DND-41 (cell line): ENCODE measurements around the gene LHX3.

Experiments used
- ATAC-seq: fragments of 200-7000 bp; cut with Tn5 transposase; 3 replicates; pipeline ENCODE4 v1.9.1; 2021; ENCODE audit warnings: low read depth; ENCODE audit not compliant: insufficient read depth
- DNase-seq: peaks from one replicate; pipeline ENCODE4 v3.0.0-alpha.2; 2020
- H2AFZ ChIP-seq: 2 replicates; pipeline ENCODE4 v1.6.0; 2012; ENCODE audit warnings: low read depth, low read length
- H3K27ac ChIP-seq: 2 replicates; pipeline ENCODE4 v1.5.1; 2012; ENCODE audit warnings: low read length, inconsistent platforms
- H3K27me3 ChIP-seq: fragments of 200-600 bp; sonication (generic); 2 replicates; pipeline ENCODE4 v1.6.0; 2012; ENCODE audit warnings: low read length, mild to moderate bottlenecking, inconsistent platforms; ENCODE audit not compliant: insufficient read depth, poor library complexity
- H3K36me3 ChIP-seq: 2 replicates; pipeline ENCODE4 v1.5.1; 2012; ENCODE audit warnings: low read length, inconsistent platforms; ENCODE audit not compliant: insufficient read depth
- H3K4me1 ChIP-seq: 2 replicates; pipeline ENCODE4 v1.5.1; 2012; ENCODE audit warnings: mild to moderate bottlenecking, low read length; ENCODE audit not compliant: insufficient read depth
- H3K4me2 ChIP-seq: 2 replicates; pipeline ENCODE4 v1.6.0; 2012; ENCODE audit warnings: mild to moderate bottlenecking, moderate library complexity, low read length, inconsistent platforms; ENCODE audit not compliant: insufficient read depth
- H3K4me3 ChIP-seq, 2 experiments: fragments of 200-600 bp in 1 of 2; shearing (Covaris generic) in 1 of 2; 2 replicates each; pipeline ENCODE4 v1.5.1; 2012 to 2016; ENCODE audit warnings: inconsistent platforms in 2 of 2, low read length in 2 of 2, mild to moderate bottlenecking in 2 of 2, low read depth in 1 of 2, moderate library complexity in 1 of 2
- H3K79me2 ChIP-seq: 2 replicates; pipeline ENCODE4 v1.6.0; 2012; ENCODE audit warnings: low read length, inconsistent platforms; ENCODE audit not compliant: insufficient read depth
- H3K9ac ChIP-seq: 2 replicates; pipeline ENCODE4 v1.6.0; 2012; ENCODE audit warnings: low read depth, mild to moderate bottlenecking, inconsistent platforms, low read length, moderate library complexity
- H3K9me3 ChIP-seq: 2 replicates; pipeline ENCODE4 v1.5.1; 2012; ENCODE audit warnings: low read length, moderate library complexity, mild to moderate bottlenecking, inconsistent platforms; ENCODE audit not compliant: insufficient read depth, severe bottlenecking
- H4K20me1 ChIP-seq: 2 replicates; pipeline ENCODE4 v1.6.0; 2012; ENCODE audit warnings: low read length; ENCODE audit not compliant: insufficient read depth
- CTCF ChIP-seq: IDR thresholded peaks from 2 replicates; pipeline ENCODE4 v1.5.1; 2012; ENCODE audit warnings: borderline replicate concordance, low read length, moderate library complexity, mild to moderate bottlenecking; ENCODE audit not compliant: poor library complexity, severe bottlenecking; ENCODE audit errors: extremely low read depth
- EZH2 ChIP-seq: IDR thresholded peaks from 3 replicates; pipeline ENCODE4 v1.6.1; 2012; ENCODE audit warnings: borderline replicate concordance, low read depth, mild to moderate bottlenecking, moderate library complexity, low read length, inconsistent platforms; ENCODE audit not compliant: severe bottlenecking

Gene LHX3

GRCh38 chr9:136179761-136180160 lies 25.2 kb downstream of the LHX3 start:
- no peak for TF ChIP-seq CTCF
- TF ChIP-seq EZH2: no peak
- H3K27me3 ChIP-seq: peaks cover under 1% of the 10 kb centered on the region
- H3K9me3 ChIP-seq: no peaks in the 10 kb centered on the region

GRCh38 chr9:136179101-136179616 lies 25.8 kb downstream of the LHX3 start:
- Histone ChIP-seq H3K36me3 (no peaks in the 10 kb centered on the region), H3K9ac (no peak overlapping the region), H4K20me1 (no peaks in the 10 kb centered on the region), H3K4me1 (no peaks in the 10 kb centered on the region), H3K4me3 (no peak overlapping the region), H3K9me3 (no peaks in the 10 kb centered on the region), H3K4me2 (no peak overlapping the region), H3K27ac (no peak overlapping the region), H2AFZ (no peak overlapping the region), H3K27me3 (no peaks in the 10 kb centered on the region), H3K79me2 (no peaks in the 10 kb centered on the region)
- ATAC-seq (no peak), DNase-seq (no peak)
- TF ChIP-seq CTCF (no peak), EZH2 (no peak)

More at GRCh38 chr9:136179761-136180160, 25.2 kb downstream of the LHX3 start:
- H3K79me2 ChIP-seq: no peaks in the 10 kb centered on the region
- H3K4me3 ChIP-seq: no peak overlapping the region
- no peak overlapping the region for H3K9ac ChIP-seq
- H2AFZ ChIP-seq: no peak overlapping the region
- no peak overlapping the region for H3K4me2 ChIP-seq
- no peaks in the 10 kb centered on the region for H4K20me1 ChIP-seq
- H3K4me1 ChIP-seq: no peaks in the 10 kb centered on the region
- no peaks in the 10 kb centered on the region for H3K36me3 ChIP-seq
- no peak for DNase-seq
- H3K27ac ChIP-seq: no peak overlapping the region
- no peak for ATAC-seq

- Histone ChIP-seq H4K20me1 (no peaks in the 10 kb centered on the region), H3K4me1 (no peaks in the 10 kb centered on the region), H3K36me3 (no peaks in the 10 kb centered on the region), H3K27ac (no peak overlapping the region), H3K79me2 (no peaks in the 10 kb centered on the region), H2AFZ (no peak overlapping the region), H3K9ac (no peak overlapping the region), H3K9me3 (no peaks in the 10 kb centered on the region), H3K27me3 (no peaks in the 10 kb centered on the region), H3K4me2 (no peak overlapping the region), H3K4me3 (no peak overlapping the region)
- DNase-seq (no peak), ATAC-seq (no peak)
- TF ChIP-seq CTCF (no peak), EZH2 (no peak)
These were observed 26.2 kb downstream of the LHX3 start for GRCh38 chr9:136178773-136179075.

GRCh38 chr9:136178061-136178772 lies 26.7 kb downstream of the LHX3 start:
- ATAC-seq (no peak), DNase-seq (no peak)
- TF ChIP-seq CTCF: no peak
- no peak for TF ChIP-seq EZH2
- no peaks in the 10 kb centered on the region for H3K4me1 ChIP-seq
- H2AFZ ChIP-seq: no peak overlapping the region
- no peaks in the 10 kb centered on the region for H4K20me1 ChIP-seq
- H3K9me3 ChIP-seq: no peaks in the 10 kb centered on the region
- no peak overlapping the region for H3K4me2 ChIP-seq
- no peak overlapping the region for H3K9ac ChIP-seq
- H3K4me3 ChIP-seq: no peak overlapping the region
- no peaks in the 10 kb centered on the region for H3K27me3 ChIP-seq
- no peak overlapping the region for H3K27ac ChIP-seq
- H3K79me2 ChIP-seq: no peaks in the 10 kb centered on the region
- no peaks in the 10 kb centered on the region for H3K36me3 ChIP-seq
